GM12891 (cell line): Measurements from ENCODE around the gene AVL9.

Experiments
- POLR2A ChIP-seq: IDR thresholded peaks from 2 replicates; pipeline ENCODE4 v1.6.1; 2011; ENCODE audit warnings: low read depth, low read length, control low read depth
- POLR2AphosphoS5 ChIP-seq: IDR thresholded peaks from 2 replicates; pipeline ENCODE4 v1.6.1; 2011; ENCODE audit warnings: low read depth, low read length, control low read depth

DNA sequence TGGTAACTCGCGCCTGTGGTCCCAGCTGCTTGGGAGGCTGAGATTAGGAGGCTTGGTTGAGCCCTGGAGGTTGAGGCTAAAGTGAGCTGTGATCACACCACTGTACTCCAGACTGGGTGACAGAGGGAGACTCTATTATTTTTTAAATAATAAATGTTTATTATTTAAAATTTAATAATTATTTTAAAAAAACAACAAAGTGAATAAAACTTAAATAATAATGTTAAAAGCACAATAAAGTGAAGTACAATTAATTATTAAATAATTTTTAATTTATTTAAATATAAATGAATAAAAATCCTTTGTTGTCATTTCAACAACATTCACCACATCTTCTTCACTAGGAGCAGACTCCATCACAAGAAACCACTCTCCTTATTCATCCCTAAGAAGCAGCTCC lies 64.8 kb downstream of the AVL9 start:
- TF ChIP-seq POLR2AphosphoS5 (no peak), POLR2A (no peak)
